ENCODE results near the gene DIRAS3.

DNA sequence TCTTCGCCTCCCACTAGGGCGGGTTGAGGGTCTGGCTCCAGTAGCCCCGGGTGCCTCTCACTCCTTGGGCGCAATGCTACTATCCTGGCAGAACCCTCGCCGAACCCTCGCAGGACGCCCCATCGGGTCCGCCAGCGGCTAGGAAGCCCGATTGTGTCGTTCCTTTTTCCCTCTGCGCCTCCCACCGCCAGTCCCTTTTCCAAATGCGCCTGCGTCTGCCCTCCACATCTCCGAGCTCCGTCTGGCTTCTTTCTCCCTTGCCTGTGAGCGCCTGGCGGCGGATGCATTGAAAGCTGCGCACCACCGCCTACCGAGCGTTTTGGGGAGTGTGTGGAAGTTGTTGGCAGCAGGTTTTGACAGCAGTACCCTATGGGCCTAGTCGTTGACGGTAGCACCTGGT, 1.0 kb upstream of the DIRAS3 start:
- TF ChIP-seq, protein P1, sequence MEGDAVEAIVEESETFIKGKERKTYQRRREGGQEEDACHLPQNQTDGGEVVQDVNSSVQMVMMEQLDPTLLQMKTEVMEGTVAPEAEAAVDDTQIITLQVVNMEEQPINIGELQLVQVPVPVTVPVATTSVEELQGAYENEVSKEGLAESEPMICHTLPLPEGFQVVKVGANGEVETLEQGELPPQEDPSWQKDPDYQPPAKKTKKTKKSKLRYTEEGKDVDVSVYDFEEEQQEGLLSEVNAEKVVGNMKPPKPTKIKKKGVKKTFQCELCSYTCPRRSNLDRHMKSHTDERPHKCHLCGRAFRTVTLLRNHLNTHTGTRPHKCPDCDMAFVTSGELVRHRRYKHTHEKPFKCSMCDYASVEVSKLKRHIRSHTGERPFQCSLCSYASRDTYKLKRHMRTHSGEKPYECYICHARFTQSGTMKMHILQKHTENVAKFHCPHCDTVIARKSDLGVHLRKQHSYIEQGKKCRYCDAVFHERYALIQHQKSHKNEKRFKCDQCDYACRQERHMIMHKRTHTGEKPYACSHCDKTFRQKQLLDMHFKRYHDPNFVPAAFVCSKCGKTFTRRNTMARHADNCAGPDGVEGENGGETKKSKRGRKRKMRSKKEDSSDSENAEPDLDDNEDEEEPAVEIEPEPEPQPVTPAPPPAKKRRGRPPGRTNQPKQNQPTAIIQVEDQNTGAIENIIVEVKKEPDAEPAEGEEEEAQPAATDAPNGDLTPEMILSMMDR (conservative IDR thresholded peaks at IDR 0.05 in 1 of 2, IDR thresholded peaks at IDR 0.05 in 1 of 2; ENCODE audit: low read depth in 1 of 2, low read length in 2 of 2): peak; percentile 55 to 57
- no peak for TF ChIP-seq EZH2 (IDR thresholded peaks at IDR 0.05; ENCODE audit: low read length, missing control alignments)

All from fibroblast of lung (primary cell).